Measurements from ENCODE around the gene CREBBP. TPM values are rescaled to one million over a fixed set of nuclear protein-coding genes. Genes with fewer than 3 reads are reported as not detected.

Gene CREBBP
- total RNA-seq, 1 donor: 28.2 TPM

DNA sequence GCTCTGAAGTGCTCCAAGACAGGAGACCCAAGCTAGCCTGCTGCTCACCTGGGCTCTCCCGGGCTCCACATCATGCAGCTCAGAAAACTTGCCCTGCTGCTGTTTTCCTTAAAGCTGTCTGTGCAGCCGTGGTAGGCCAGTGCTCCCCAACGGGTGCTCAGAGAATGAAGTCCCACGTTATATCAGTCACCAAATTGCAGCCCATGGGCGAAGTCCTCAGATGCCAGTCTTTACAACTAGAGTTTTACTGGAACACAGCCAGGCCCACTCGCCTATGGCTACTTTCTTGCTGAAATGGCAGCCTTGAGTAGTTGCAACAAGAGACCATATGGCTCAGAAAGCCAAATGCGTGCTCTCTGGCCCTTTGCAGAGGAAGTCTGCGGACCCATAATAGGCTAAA is 6.3 kb downstream of the CREBBP start:
- no peak overlapping the region for H3K4me3 ChIP-seq (ENCODE audit: insufficient read depth, low read length)
- peaks cover 4% of the 10 kb centered on the region for H3K36me3 ChIP-seq (ENCODE audit: insufficient read depth, low read length)
- H4K20me1 ChIP-seq (ENCODE audit: insufficient read depth, low read length): peaks cover 97% of the 10 kb centered on the region
- no peak overlapping the region for H3K4me2 ChIP-seq (ENCODE audit: insufficient read depth, low read length)
- H3K27ac ChIP-seq (ENCODE audit: low read depth, low read length): no peak overlapping the region
- peaks cover 100% of the 10 kb centered on the region for H3K79me2 ChIP-seq (ENCODE audit: insufficient read depth, low read length)
- no peak for DNase-seq (ENCODE audit: insufficient read length, low spot score, missing footprints)
- no peak overlapping the region for H2AFZ ChIP-seq (ENCODE audit: low read length)
- H3K9me3 ChIP-seq (ENCODE audit: low read depth, low read length): no peaks in the 10 kb centered on the region
- H3K4me1 ChIP-seq (ENCODE audit: insufficient read depth, low read length): peaks cover 54% of the 10 kb centered on the region
- TF ChIP-seq, protein P1, sequence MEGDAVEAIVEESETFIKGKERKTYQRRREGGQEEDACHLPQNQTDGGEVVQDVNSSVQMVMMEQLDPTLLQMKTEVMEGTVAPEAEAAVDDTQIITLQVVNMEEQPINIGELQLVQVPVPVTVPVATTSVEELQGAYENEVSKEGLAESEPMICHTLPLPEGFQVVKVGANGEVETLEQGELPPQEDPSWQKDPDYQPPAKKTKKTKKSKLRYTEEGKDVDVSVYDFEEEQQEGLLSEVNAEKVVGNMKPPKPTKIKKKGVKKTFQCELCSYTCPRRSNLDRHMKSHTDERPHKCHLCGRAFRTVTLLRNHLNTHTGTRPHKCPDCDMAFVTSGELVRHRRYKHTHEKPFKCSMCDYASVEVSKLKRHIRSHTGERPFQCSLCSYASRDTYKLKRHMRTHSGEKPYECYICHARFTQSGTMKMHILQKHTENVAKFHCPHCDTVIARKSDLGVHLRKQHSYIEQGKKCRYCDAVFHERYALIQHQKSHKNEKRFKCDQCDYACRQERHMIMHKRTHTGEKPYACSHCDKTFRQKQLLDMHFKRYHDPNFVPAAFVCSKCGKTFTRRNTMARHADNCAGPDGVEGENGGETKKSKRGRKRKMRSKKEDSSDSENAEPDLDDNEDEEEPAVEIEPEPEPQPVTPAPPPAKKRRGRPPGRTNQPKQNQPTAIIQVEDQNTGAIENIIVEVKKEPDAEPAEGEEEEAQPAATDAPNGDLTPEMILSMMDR (IDR thresholded peaks at IDR 0.05; ENCODE audit: extremely low read depth, low read depth, low read length): no peak
- no peaks in the 10 kb centered on the region for H3K27me3 ChIP-seq (ENCODE audit: insufficient read depth, low read length)

DNA sequence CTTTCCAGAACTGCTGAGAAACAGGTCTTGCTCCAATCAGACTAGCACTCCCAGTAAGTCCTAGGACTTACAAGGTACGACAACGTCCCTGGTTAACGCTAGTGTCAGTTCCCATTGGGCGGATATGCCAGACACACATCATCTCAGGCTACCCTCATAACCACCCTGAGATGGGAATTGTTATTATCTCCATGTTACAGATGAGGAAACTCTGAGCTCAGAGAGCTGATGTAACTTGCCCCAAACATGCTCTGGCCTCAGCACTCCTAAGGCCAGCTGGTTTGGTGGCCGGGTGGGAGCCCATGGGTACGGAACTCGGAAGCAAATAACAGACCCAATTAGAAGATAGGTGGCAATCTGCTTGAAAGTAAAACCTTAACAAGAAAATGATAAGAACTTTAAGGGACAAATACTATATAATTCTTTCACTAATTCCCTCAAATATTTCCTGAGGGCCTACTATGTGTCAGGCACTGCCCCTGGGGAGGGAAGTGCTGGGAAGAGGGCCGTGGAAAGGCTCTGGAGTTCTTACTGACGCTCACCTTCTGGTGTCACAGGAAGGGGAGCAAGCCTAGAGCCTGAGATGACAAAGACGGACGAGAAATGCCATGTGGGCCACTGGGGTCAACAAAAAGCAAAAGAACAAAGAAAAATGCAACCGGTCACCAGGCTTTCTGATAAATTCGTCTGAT is 6.9 kb downstream of the CREBBP start:
- DNase-seq (ENCODE audit: insufficient read length, low spot score, missing footprints): no peak
- H4K20me1 ChIP-seq (ENCODE audit: insufficient read depth, low read length): peaks cover 97% of the 10 kb centered on the region
- H3K79me2 ChIP-seq (ENCODE audit: insufficient read depth, low read length): peaks cover 100% of the 10 kb centered on the region
- peaks cover 53% of the 10 kb centered on the region for H3K4me1 ChIP-seq (ENCODE audit: insufficient read depth, low read length)
- no peak overlapping the region for H3K4me3 ChIP-seq (ENCODE audit: insufficient read depth, low read length)
- TF ChIP-seq, protein P1 (IDR thresholded peaks at IDR 0.05; ENCODE audit: extremely low read depth, low read depth, low read length): no peak
- H3K36me3 ChIP-seq (ENCODE audit: insufficient read depth, low read length): peaks cover 4% of the 10 kb centered on the region
- H2AFZ ChIP-seq (ENCODE audit: low read length): no peak overlapping the region
- H3K27me3 ChIP-seq (ENCODE audit: insufficient read depth, low read length): no peaks in the 10 kb centered on the region
- H3K4me2 ChIP-seq (ENCODE audit: insufficient read depth, low read length): no peak overlapping the region
- no peak overlapping the region for H3K27ac ChIP-seq (ENCODE audit: low read depth, low read length)
- H3K9me3 ChIP-seq (ENCODE audit: low read depth, low read length): no peaks in the 10 kb centered on the region

- DNase-seq (ENCODE audit: insufficient read length, low spot score, missing footprints): no peak
- TF ChIP-seq, protein P1 (IDR thresholded peaks at IDR 0.05; ENCODE audit: extremely low read depth, low read depth, low read length): no peak
- Histone ChIP-seq H4K20me1 (ENCODE audit: insufficient read depth, low read length) (peaks cover 96% of the 10 kb centered on the region), H3K27me3 (ENCODE audit: insufficient read depth, low read length) (no peaks in the 10 kb centered on the region), H3K36me3 (ENCODE audit: insufficient read depth, low read length) (peaks cover 4% of the 10 kb centered on the region), H3K4me1 (ENCODE audit: insufficient read depth, low read length) (peaks cover 42% of the 10 kb centered on the region), H3K27ac (ENCODE audit: low read depth, low read length) (no peak overlapping the region), H3K79me2 (ENCODE audit: insufficient read depth, low read length) (peaks cover 100% of the 10 kb centered on the region), H3K4me2 (ENCODE audit: insufficient read depth, low read length) (no peak overlapping the region), H2AFZ (ENCODE audit: low read length) (no peak overlapping the region), H3K4me3 (ENCODE audit: insufficient read depth, low read length) (no peak overlapping the region), H3K9me3 (ENCODE audit: low read depth, low read length) (no peaks in the 10 kb centered on the region)
These were observed 8.2 kb downstream of the CREBBP start for GRCh38 chr16:3872216-3872895.

DNA sequence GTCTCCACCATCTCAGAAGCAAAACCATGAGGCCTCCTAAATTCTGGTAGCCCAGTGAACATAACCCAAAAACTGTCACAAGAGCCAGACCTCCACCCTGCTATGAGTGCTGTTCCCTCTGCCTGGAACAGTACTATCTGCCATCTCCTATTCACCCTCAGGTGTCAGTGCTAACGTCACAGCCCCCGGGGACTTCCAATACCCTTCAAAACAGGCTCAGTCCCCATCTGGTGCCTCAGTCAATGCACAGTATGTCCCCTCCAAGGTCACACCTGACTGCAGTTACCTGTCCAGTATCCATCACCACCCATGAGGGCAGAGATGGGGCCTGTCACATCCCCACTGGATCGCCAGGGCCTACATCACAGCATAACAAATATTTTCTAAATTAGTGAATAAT is 11.5 kb downstream of the CREBBP start:
- no peak overlapping the region for H2AFZ ChIP-seq (ENCODE audit: low read length)
- no peak overlapping the region for H3K4me2 ChIP-seq (ENCODE audit: insufficient read depth, low read length)
- H3K79me2 ChIP-seq (ENCODE audit: insufficient read depth, low read length): peaks cover 100% of the 10 kb centered on the region
- no peak overlapping the region for H3K27ac ChIP-seq (ENCODE audit: low read depth, low read length)
- H3K4me1 ChIP-seq (ENCODE audit: insufficient read depth, low read length): peaks cover 31% of the 10 kb centered on the region
- H3K9me3 ChIP-seq (ENCODE audit: low read depth, low read length): no peaks in the 10 kb centered on the region
- TF ChIP-seq, protein P1 (IDR thresholded peaks at IDR 0.05; ENCODE audit: extremely low read depth, low read depth, low read length): no peak
- H3K4me3 ChIP-seq (ENCODE audit: insufficient read depth, low read length): no peak overlapping the region
- no peaks in the 10 kb centered on the region for H3K27me3 ChIP-seq (ENCODE audit: insufficient read depth, low read length)
- H4K20me1 ChIP-seq (ENCODE audit: insufficient read depth, low read length): peaks cover 95% of the 10 kb centered on the region
- no peak for DNase-seq (ENCODE audit: insufficient read length, low spot score, missing footprints)
- H3K36me3 ChIP-seq (ENCODE audit: insufficient read depth, low read length): no peaks in the 10 kb centered on the region

Data from osteoblast (primary cell).